ENCODE data around the gene C9orf72.
"Not testable (repeated sequence)": the region's sequence is repeated elsewhere in the genome, so short reads cannot be mapped to it uniquely, and the experiment has no call there.

C9orf72 gene

GRCh38 chr9:27572918-27573633 lies at the start of gene C9orf72:
TSS of gene C9orf72 (minus strand) at chr9:27573481. CDS start at chr9:27567120, 6,361 bp downstream.
- DNase-seq (ENCODE audit: low read depth) = peak; percentile 80

DNA sequence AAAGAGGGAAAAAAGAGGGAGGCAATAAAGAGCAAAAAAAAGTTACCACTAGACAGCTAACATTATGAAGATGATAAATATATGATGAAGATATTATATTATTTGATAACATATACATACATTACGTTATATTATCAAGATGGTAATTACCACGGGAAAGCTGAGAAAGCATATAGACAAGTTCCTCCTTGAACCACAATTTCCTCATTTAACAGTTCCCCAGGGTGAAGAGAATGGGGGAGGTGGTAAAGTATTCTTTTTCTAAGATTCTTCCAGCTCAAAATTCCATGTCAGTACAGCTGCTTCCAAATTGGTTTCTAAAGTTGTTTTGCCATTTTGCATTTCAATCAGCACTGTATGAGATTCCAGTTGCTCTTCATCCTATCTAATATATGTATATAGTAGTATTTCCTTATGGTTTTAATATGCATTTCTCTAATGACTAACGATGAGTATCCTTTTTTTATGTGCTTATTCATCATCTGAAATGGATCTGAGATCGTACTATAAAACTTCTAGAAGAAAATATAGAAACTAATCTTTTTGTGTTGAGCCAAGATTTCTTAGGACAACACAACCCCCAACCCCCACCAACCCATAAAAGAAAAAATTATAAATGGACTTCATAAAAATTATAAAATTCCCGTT lies 49.5 kb upstream of the C9orf72 start:
- DNase-seq (ENCODE audit: low read depth) = no peak

DNA sequence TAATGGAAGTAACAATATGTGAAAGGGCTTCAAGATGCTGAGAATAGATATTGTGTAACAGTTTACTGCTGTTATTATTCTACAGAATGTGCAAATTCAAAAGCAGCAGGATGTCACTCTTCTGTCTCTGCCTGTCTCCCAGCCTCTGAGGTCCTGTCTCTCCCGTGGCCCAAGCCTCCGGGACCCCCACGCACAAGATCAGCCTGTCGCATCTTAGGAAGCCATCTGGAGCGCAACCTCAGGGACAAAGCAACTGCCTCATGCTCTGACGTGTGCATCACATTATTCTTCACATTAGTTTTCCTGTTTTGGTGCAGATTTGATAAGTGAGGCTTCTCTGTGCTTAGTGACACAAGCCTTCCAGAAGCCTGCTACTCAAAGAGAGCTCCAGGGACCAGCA lies 46.5 kb upstream of the C9orf72 start:
- no peak for DNase-seq (ENCODE audit: low read depth)

GRCh38 chr9:27618066-27618465 lies 44.8 kb upstream of the C9orf72 start:
- DNase-seq (ENCODE audit: low read depth) = no peak

GRCh38 chr9:27614551-27614950 lies 41.3 kb upstream of the C9orf72 start:
- no peak for DNase-seq (ENCODE audit: low read depth)

GRCh38 chr9:27612036-27612435 lies 38.8 kb upstream of the C9orf72 start:
- not testable (repeated sequence) for DNase-seq (ENCODE audit: low read depth)

- no peak for DNase-seq (ENCODE audit: low read depth)
Observed at GRCh38 chr9:27610622-27611021, 37.3 kb upstream of the C9orf72 start.

- no peak for DNase-seq (ENCODE audit: low read depth)
Observed at GRCh38 chr9:27602954-27603353, 29.7 kb upstream of the C9orf72 start.

DNA sequence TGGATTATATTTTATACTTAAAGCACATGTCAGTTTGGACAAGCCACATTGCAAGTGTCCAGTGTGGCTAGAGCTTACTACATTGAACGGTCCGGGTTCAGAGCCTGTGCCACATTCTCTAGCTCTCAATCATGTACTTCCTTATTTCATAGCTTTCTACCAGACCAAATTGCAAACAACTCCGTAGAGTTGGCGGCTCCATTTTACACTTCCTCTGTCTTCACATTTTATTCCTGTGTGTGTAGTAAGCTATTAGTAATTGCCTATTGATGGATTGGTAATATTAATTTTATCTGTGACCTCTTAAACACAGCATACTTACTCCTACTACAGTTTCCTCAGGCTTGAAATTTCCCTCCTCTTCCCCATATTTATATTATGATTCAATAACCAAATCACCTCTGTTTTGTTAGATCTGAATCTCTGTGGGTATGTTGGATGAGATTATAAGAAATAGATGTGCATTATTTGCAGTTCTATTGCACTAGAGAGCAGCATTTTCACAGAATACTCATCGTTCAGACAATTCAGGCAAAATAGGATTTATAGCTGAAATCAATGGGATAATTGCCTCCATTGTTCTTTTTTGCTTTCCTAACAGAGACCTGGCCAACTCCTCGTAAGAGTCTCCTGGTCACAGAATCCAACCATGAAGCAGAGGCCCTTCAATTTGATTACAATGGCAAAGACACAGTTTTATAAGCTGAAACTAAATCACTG lies 29.0 kb upstream of the C9orf72 start:
- no peak for DNase-seq (ENCODE audit: low read depth)

DNA sequence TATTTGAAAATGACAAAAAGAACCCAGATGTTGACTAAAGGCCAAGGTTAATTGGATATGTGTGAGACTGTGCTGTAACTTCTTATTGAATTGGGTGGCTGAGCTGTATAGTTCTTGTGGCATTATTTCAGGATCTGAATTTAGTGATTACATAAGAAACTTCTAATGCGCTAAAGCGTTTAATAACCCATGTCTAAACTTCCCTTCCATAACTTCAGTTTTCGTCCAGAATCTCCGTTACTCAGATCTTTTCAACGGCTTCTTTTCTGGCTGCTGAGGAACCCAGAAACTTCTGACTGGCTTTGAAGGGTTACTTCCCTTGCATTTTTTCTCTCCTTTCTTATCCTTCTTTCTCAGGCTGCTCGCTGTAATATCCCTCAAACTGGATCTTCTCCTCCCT lies 28.1 kb upstream of the C9orf72 start:
- DNase-seq (ENCODE audit: low read depth) = no peak

DNA sequence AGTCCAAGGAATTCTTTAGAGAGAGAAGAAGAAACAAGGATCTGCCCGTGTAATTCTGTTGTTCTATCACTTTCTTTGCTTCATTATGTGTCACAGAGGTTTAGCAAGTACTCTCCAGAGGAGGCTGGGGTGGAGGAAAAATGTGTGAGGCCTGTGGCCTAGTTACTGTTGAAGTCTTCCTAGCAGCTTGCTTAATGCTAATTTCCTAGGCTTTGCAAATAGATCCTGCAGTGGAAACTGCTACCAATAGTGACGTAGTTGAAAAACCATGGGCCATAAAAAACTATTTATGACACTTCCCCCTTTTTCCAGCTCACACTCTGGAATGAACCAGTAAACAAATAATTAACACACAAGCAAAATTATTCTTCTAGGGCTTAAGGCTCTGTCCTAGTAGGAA lies 27.0 kb upstream of the C9orf72 start:
- DNase-seq (ENCODE audit: low read depth) = no peak

DNA sequence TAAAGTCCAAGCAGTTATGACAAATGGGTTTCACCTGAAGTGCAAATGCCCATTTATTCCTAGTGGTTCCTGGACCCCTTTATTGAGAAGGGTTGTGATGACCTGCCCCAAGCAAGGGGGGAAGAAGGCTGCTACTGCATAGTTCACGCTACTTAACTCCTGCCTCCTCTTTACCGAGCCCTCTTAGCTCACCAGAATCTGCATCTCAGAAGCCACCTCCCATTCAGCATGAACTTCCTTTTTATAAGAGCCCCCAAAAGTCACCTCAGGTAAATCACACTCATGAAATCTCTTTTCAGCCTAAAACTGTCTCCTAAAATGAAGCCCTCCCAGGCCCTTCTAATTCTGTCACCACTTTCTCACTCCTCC lies 26.6 kb upstream of the C9orf72 start:
- no peak for DNase-seq (ENCODE audit: low read depth)

- DNase-seq (ENCODE audit: low read depth) = no peak
Observed at GRCh38 chr9:27599102-27599869, 26.0 kb upstream of the C9orf72 start.

- DNase-seq (ENCODE audit: low read depth) = no peak
Observed at GRCh38 chr9:27595733-27596132, 22.5 kb upstream of the C9orf72 start.

- no peak for DNase-seq (ENCODE audit: low read depth)
Observed at GRCh38 chr9:27591672-27592071, 18.4 kb upstream of the C9orf72 start.

GRCh38 chr9:27591093-27591492 lies 17.8 kb upstream of the C9orf72 start:
- no peak for DNase-seq (ENCODE audit: low read depth)

DNA sequence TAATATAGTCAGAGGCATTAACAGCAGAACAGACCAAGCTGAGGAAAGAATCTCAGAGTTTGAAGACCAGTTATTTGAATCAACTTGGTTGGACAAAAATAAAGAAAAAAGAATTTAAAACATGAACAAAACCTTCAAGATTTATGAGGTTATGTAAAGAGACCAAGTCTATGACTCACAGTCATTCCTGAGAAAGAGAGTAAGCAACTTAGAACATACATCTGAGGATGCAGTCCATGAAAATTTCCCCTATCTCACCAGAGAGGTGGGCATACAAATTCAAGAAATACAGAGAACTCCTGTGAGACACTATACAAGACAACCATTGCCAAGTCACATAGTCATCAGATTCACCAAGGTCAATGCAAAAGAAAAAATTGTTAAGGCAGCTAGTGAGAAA lies 17.4 kb upstream of the C9orf72 start:
- DNase-seq (ENCODE audit: low read depth) = no peak

GRCh38 chr9:27589462-27589861 lies 16.2 kb upstream of the C9orf72 start:
- DNase-seq (ENCODE audit: low read depth) = no peak

DNA sequence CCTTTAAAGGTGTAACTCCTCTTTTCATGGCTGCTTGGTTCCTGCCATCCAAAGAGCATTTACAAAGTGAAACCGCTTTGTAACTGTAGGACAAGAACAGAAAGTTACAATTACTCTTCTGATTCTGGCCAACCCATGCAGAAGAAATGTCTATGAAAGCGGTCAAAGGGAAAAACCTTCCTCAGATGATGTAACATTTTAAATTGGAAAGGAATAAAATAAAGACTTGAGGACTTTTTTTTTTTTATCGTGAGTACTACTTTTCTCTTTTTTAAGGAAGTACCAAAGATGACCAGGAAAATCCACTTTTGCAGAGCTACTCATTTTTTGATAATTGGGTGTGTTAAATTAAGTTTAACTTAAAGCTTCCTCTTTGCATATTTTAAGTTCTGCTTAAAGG lies 13.0 kb upstream of the C9orf72 start:
- DNase-seq (ENCODE audit: low read depth) = no peak

GRCh38 chr9:27584931-27585330 lies 11.7 kb upstream of the C9orf72 start:
- no peak for DNase-seq (ENCODE audit: low read depth)

DNA sequence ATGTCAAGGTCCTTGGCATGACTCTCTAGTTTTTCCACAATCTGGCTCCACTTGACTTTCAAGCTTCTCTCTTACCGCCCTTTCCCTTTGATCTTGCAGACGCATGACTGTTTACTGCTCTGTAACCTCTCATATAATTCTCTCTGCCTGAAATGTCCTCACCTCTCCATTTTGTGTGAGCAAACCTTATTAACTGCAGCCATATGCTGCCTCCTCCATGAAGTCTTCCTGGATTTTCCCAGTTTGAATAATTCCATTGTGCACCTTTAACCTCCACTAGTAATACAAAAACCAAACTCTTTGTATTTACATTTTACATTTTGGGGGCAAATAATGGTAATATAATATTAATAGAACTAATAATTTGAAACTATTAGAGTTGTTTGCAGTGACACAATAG lies 9.5 kb upstream of the C9orf72 start:
- DNase-seq (ENCODE audit: low read depth) = no peak

- DNase-seq (ENCODE audit: low read depth) = no peak
Observed at GRCh38 chr9:27581826-27582225, 8.5 kb upstream of the C9orf72 start.

All from T-helper 22 cell (primary cell).